ENCODE data around the gene TRPM3.

GRCh38 chr9:71162126-71162525 is 40.7 kb upstream of the TRPM3 start:
- TF ChIP-seq CREB5 (CRISPR knock-in tag; IDR thresholded peaks at IDR 0.05; ENCODE audit: low read depth), result no peak
- no peak for TF ChIP-seq SNAI2 (CRISPR knock-in tag; IDR thresholded peaks at IDR 0.05)
- no peak for TF ChIP-seq ZFP30 (CRISPR knock-in tag; IDR thresholded peaks at IDR 0.05)
- no peak for TF ChIP-seq PATZ1 (CRISPR knock-in tag; IDR thresholded peaks at IDR 0.05; ENCODE audit: borderline replicate concordance)
- TF ChIP-seq TOX (CRISPR knock-in tag; IDR thresholded peaks at IDR 0.05; ENCODE audit: borderline replicate concordance), result no peak

Data from SK-N-SH treated with all-trans-retinoic acid at 6 μM for 48 hours (cell line).